GM18867 (cell line): ENCODE measurements around the gene CAPS2.
A peak's percentile ranks its signal among the peaks of the same experiment; 100 is the strongest.
"Not testable (repeated sequence)": the region's sequence is repeated elsewhere in the genome, so short reads cannot be mapped to it uniquely, and the experiment has no call there.

Experiments
- ATAC-seq: cut with Tn5 transposase; IDR thresholded peaks from one replicate; pipeline ENCODE4 v1.9.1; 2021; ENCODE audit warnings: mild to moderate bottlenecking, moderate library complexity; ENCODE audit not compliant: unreplicated experiment

Gene CAPS2

DNA sequence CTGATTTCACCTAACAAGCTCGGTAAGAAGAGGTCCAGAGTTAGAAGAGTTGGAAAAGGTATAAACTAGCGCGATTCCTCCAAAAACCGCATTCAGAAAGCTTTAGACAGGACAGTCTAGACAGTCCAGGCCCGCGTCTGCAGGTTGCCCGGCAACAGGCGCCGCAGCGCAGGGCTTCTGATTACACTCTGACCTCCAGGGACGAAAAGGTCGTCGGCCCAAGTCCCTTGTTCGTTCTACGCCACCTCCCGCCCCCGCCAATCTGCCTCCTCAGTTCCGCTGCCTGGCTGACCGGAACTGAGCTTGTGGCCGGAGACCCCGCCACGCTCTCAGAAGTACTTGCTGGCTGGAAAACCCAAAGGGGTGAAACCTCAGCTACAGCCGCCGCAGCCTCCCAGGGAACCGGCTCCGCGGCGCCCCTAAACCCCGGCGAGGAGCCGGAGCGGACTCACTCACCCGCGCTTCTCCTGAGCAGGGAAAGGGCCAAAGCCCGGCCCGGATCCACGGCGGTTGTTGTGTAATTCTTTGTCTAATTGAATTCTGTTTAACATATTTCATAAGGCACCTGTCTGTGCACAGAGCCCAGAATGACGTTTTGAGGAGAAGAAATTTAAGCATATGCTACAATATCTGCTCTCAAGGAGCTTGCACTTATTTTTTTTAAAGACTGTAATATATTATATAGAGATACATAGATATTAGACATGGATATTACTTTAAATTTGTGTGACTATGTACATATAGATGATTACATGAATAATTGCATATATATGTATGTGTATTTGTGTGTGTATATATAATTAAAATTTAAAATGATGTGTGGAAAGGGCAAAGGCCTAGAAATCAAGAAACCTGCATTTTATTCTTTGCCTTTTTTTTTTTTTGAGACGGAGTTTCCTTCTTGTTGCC lies at the start of gene CAPS2:
Gene CAPS2, minus strand, starts transcription at position 407 of the 909 bp plus-strand sequence. CDS start 3,826 bp downstream, outside the sequence.
- ATAC-seq = peak; percentile 88

DNA sequence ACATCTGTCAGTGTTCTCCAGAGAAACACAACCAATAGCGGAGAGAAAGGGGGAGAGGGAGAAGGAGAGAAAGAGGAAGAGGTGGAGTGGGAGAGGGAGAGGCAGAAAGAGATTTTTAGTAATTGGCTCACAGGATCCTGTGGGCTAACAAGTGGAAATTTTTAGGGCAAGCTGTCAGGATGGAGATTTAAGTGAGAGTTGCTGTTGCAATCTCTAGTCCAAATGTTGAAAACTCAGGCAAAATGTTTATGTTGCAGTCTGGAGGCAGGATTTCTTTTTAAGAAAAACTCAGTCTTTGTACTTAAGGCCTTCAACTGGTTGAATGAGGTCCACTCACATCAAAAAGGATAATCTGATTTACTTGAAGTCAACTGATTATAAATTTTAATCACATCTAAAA lies 48.2 kb upstream of the CAPS2 start:
- no peak for ATAC-seq

DNA sequence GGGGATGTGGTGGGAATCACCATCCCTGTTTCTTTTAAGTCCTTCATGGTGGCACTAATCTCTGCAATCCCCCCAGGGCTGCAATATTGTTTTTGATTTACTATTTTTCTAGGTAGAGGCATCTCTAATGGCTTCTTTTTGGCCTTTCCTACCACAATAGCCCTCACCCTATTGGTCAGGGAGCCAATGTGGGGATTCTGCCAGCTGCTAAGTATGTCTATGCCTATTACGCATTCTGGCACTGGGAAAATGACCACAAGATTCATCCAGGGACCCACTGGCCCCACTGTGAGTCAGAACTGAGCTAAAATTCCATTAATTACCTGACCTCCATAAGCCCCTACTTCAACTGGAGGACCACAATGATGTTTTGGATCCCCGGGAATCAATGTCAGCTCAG lies 44.8 kb upstream of the CAPS2 start:
- ATAC-seq = no peak

DNA sequence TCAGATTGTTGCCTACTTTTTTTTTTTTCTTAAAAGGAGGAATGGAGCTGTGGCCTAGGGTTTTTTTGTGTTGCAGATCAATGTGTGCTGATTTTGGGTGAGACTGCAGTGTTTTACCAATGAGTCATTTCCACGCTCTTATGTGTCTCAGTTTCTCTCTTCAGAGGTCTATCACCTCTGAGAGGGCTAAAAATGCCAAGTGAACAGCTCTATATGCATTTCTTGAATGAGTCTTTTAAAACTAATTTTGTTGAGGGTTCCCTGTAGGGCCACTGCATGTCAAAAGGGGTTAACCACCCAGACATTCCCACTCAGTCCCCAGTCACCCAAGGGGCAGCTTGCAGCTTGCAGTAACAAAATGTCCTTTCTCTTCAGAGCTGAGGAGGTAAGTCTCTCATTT lies 36.5 kb upstream of the CAPS2 start:
- peak; percentile 91 for ATAC-seq

DNA sequence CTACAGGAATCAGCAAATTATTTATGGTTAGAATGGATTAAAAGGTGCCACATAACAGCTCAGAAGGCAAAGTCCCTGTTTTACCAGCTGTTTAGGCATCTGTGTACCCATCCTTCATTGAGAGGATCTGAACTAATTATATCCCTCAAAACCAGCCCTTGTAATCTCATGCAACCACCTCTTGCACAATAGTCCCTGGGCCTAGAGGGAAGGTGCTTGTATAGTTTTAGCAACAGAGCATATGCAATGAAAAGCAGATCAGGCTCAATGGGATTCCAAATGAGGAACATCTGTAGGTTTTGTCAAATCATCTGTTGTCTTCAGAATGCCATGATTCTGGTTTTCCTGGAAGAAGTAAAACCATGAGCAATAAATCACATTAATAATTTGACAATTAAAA lies 34.8 kb upstream of the CAPS2 start:
- no peak for ATAC-seq

DNA sequence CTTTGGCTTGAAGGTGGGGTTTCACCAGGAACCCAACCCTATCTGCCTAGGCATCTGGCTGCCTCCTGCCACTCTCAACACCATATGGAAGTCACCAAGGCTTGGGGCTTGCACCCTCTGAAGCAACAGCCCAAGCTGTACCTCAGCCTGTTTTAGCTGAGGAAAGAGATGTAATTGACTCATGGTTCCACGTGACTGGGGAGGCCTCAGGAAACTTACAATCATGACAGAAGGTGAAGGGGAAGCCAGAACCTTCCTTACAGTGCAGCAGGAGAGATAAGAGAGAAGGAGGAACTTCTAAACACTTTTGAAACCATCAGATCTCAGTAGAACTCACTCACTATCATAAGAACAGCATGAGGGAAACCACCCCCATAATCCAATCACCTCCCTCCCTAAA lies 31.3 kb upstream of the CAPS2 start:
- no peak for ATAC-seq

DNA sequence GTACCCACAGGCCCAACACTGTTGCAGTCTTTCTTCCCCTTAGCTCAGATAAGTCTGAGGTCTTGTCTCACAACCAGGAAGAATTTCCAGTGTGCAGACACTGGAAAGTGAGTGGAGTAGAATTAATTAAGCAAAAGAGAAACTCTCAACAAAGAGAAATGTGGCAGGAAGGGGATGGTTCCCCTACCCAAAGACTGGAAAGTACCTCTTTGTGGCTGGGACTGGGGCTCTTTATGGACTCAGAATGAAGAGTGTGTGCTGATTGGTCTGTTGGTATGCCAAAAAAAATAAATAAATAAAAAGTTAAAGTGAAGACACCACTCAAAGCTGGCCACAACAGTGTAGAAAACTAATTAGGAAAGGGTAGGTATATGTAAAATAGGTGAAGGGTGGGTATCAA lies 30.8 kb upstream of the CAPS2 start:
- ATAC-seq = no peak

DNA sequence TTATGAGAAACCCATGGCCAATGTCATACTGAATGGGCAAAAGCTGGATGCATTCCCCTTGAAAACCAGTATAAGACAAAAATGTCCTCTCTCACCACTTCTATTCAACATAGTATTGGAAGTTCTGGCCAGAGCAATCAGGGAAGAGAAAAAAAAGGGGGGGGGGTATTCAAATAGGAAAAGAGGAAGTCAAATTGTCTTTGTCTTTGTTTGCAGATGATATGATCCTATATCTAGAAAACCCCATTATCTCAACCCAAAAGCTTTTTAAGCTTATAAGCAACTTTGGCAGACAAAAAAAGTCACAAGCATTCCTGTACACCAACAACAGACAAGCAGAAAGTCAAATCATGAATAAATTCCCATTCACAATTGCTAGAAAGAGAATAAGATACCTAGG lies 23.9 kb upstream of the CAPS2 start:
- no peak for ATAC-seq

DNA sequence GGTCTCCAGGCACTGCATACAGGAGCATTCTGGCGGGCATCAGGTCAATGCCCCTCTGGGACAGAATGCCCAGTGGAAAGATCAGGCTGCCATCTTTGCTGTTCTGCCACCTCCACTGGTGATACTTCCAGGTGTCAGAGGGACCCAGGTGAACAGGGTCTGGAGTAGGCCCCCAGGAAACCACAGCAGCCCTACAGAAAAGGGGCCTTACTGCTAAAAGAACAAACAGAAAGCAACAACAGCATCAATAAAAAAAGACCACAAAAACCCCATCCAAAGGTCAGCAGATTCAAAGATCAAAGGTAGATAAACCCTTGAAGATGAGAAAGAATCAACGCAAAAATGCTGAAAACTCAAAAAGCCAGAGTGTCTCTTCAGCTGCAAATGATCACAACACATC lies 20.3 kb upstream of the CAPS2 start:
- no peak for ATAC-seq

DNA sequence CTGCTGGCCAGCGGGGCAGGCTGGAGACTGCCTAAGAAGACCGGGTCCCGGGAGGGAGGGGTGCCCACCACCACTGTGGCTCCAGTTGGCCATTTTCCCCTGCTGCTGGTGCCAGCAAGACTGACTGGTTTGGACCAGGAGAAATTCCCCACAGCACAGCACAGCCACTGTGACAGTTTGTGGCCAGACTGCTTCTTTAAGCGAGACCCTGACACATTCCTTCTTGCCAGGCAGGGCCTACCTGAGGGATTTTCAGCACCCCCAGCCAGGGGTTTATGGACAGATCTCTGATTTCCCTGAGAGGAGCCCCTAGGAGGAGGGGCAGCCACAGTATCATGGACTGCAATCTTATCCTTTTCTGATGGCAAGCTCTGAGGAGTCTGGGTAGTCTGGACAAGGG lies 19.8 kb upstream of the CAPS2 start:
- no peak for ATAC-seq

DNA sequence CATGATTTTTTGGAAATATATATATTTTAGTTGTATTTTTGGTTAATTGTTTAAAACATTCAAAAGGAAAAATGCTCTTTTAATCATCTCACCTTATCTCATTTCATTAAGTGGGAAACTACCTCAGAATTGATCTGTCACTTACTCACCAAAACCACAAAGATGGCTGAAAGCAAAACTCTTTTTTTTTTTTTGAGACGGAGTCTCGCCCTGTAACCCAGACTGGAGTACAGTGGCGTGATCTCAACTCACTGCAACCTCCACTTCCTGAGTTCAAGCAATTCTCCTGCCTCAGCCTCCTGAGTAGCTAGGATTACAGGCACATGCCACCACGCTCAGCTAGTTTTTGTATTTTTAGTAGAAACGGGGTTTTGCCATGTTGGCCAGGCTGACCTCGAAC lies 16.1 kb upstream of the CAPS2 start:
- ATAC-seq = not testable (repeated sequence)

DNA sequence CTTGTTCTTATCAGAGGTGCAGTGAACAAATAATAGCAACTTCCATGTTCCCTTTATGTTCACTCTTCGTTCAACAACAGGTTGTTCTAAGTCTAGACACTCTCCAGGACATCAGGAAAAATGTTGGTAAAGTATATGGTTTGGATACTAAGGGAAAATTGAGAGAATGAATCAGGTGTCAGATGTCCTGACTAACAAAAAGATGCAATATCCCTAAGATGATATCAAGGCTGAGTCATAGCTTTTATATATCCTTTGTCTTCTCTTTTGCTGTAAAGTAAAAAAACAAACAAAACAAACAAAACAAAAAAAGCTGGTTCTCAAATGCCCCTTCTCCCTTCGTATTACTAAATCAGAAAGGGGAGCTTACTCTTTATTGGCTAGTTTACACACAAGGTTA lies 15.4 kb upstream of the CAPS2 start:
- no peak for ATAC-seq

DNA sequence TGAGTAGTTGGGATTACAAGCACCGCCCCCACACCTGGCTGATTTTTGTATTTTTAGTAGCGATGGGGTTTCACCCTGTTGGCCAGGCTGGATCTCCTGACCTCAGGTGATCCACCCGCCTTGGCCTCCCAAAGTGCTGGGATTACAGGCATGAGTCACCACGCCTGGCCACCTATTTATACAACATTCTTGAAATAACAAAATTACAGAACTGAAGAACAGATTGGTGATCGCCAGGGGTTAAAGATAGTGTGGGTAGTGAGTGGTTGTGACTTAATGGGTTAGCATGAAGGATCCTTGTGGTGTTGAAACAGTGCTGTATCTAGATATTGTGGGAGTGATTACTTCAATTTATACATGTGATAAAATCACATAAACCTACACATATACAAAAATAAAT lies 11.7 kb upstream of the CAPS2 start:
- ATAC-seq = no peak

DNA sequence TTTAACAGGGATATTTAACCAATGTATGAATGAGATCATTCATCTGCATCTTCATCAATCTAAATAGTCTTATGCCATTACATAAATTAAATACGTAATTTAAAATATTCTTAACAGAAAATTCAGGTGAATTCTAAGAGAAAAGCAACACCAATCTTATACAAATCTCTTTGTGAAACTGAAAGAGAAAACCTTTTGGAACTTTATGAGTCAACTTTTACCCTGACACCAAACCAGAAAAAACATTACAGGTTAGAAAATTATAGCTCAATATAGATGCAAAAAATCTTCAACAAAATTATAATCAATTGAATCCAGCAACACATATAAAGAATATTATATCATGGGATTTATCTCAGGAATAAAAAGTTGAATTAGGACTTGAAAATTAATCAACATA lies 7.8 kb upstream of the CAPS2 start:
- peak; percentile 60 for ATAC-seq

DNA sequence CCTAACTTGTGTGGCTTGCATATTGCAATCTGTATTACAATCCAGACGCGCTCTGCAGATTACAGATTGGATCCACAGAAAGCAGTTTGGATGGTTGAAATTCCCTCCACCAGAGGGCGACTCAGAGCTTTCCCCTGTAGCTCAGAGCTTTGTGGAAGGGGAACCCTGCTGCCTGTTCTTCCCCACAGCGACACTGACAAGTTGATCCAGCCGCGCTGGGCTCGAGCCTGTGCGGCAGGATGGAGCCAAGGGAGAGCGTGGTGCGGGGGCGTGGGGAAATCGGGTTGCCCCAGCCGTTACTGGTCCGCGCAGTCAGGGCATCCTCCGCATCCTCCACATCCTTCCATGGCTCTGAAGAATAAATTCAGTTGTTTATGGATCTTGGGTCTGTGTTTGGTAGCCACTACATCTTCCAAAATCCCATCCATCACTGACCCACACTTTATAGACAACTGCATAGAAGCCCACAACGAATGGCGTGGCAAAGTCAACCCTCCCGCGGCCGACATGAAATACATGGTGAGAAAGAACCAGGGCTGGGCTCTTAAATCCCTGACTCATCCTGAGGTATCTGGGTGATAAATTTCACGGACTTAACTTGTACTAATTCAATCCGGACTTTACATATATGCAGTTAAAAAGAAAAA lies 4.4 kb upstream of the CAPS2 start, which contains the start of gene GLIPR1L1:
Gene GLIPR1L1, plus strand, starts transcription at position 287 of the 647 bp plus-strand sequence. Its CDS starts 59 bp downstream, at position 346.
- peak; percentile 61 for ATAC-seq

DNA sequence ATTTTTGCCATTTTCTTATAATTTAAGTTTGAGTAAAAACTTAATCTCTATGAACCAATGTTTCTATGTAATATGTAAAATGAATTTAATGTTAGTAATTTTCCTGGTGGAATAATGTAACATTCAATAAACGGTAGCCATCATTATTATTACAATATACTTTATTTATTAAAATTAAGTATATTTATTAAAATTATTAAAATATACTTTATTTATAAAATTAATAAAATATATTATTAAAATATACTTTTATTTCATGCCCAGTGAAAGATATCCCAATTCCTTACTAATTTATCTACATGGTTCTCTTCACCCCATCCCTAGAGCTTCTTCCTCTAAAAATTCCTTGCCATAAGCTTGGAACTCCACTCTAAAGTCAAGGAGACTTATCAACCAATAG lies 2.5 kb downstream of the CAPS2 start:
- ATAC-seq = no peak

DNA sequence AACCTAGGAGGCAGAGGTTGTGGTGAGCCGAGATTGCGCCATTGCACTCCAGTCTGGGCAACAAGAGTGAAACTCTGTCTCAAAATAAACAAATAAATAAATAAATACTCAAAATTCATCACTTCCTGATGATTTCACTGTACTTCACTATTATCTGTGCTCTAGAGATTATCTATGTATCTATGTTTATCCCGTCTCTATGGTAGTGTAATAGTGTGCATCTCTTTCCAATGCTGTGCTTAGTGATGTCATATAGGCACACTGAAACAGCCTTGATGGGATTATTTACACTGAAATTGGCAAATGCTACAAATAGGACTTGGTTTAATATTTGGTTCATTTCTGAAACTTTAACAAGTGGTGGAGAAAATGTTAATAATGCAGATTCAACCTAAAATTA lies 6.5 kb downstream of the CAPS2 start:
- no peak for ATAC-seq

DNA sequence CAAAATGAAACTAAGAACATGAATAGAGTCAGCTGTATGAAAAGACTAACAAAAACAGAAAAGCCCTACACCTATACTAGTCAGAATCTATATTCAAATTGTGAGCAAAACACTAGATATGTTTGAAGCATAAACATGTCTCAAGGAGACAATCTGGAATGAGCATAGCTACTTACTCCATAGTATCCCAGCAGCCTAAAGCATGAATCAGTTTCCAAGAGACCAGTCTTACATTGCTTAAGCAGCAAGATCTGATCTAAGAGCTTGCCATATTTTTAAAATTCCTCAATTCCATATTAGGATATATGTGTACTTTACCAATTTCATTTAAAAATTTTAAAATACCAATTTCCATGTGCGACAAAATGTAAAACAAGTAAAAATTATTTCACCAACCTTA lies 7.7 kb downstream of the CAPS2 start:
- no peak for ATAC-seq

DNA sequence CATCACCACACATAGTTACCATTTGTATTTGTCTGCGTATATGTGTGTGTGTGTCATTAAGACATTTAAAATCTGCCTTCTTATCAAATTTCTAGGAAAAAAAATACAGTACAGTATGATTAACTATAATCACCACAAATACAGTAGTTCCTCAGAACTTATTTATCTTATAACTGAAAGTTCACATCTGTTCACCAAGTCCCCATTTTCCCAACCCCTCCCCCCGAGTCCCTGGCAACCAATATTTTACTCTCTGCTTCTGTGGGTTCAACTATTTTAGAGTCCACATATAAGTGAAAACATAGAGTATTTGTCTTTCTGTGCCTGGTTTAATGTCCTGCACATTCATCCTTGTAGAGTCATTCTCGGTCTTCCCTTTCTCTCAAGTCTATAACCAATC lies 12.3 kb downstream of the CAPS2 start:
- ATAC-seq = no peak

DNA sequence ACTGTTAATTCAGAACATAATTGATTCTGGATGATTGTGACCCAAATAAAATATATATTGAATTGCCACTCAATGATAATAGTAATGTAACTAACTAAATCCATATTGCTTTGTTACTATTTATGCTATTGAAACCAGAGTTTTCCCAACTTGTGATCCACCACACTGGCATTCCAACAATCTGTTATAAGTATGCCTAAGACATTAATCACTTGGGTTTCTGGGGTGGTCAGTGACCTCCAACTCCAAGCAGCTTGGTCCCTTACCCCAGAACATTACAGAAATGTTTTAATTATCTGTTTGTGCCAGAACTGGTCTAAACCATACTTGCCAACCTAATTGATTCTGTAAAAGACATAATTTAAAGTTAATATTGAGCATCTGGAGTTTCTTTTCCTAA lies 14.6 kb downstream of the CAPS2 start:
- no peak for ATAC-seq

DNA sequence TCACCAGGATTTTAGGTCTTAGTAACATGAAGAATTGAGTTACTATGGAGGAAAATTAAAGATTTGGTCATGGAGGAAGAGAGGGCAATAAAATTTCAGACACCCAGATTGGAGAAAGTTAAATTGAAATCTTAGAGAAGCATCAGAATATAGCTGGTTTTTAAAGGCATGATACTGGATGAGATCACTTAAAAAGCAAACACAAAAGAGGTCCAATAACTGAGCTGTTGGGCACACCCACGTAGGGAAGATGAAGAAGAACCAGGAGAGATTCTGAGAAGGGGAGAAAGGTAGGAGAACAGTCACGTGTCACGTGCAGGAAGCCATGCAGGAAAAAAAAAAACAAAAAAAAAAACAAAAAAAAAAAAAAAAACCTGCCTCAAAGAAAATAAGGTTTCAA lies 18.8 kb downstream of the CAPS2 start:
- no peak for ATAC-seq

DNA sequence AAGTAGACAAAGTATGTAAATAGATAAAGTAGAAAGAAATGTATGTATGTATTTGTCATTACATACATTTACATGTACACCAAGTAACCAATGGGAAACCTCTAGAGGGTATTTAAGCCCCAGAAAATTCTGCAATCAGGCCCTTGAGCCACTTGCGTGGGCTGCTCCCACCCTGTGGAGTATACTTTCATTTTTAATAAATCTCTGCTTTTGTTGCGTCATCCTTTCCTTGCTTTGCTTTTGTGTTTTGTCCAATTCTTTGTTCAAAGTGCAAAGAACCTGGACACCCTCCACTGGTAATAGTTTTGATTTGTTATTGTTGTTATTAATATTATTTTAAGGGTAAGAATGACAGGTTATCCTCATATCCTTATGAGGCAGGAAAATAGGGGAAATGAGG lies 21.8 kb downstream of the CAPS2 start:
- ATAC-seq = no peak
